GM19468 (cell line): ENCODE measurements around the gene ZSCAN10.
"Not testable (repeated sequence)": the region's sequence is repeated elsewhere in the genome, so short reads cannot be mapped to it uniquely, and the experiment has no call there.

Source experiments
- ATAC-seq: cut with Tn5 transposase; IDR thresholded peaks from one replicate; pipeline ENCODE4 v1.9.1; 2021; ENCODE audit warnings: mild to moderate bottlenecking, moderate library complexity, moderate number of reproducible peaks; ENCODE audit not compliant: unreplicated experiment; ENCODE audit errors: extremely low read depth

Gene ZSCAN10

GRCh38 chr16:3087243-3088235 lies 11.6 kb downstream of the ZSCAN10 start:
- ATAC-seq = no peak

GRCh38 chr16:3086596-3087242 lies 12.4 kb downstream of the ZSCAN10 start:
- ATAC-seq = no peak

- ATAC-seq = no peak
Measured at GRCh38 chr16:3085868-3086595, 13.1 kb downstream of the ZSCAN10 start.

GRCh38 chr16:3084969-3085670 lies 14.0 kb downstream of the ZSCAN10 start:
- no peak for ATAC-seq

GRCh38 chr16:3084491-3084890 lies 14.6 kb downstream of the ZSCAN10 start:
- ATAC-seq = no peak

GRCh38 chr16:3083408-3083807 lies 15.7 kb downstream of the ZSCAN10 start:
- ATAC-seq = not testable (repeated sequence)

GRCh38 chr16:3081957-3082356 lies 17.1 kb downstream of the ZSCAN10 start:
- not testable (repeated sequence) for ATAC-seq

- no peak for ATAC-seq
Measured at GRCh38 chr16:3080024-3080423, 19.1 kb downstream of the ZSCAN10 start.

- ATAC-seq = no peak
Measured at GRCh38 chr16:3076577-3076976, 22.5 kb downstream of the ZSCAN10 start.

GRCh38 chr16:3075946-3076345 lies 23.1 kb downstream of the ZSCAN10 start:
- not testable (repeated sequence) for ATAC-seq

- no peak for ATAC-seq
Measured at GRCh38 chr16:3075523-3075915, 23.6 kb downstream of the ZSCAN10 start.

- ATAC-seq = peak; percentile 42
Measured at GRCh38 chr16:3074860-3075522, 24.1 kb downstream of the ZSCAN10 start.

- ATAC-seq = no peak
Measured at GRCh38 chr16:3073448-3073847, 25.6 kb downstream of the ZSCAN10 start.

- ATAC-seq = not testable (repeated sequence)
Measured at GRCh38 chr16:3072576-3073263, 26.4 kb downstream of the ZSCAN10 start.

GRCh38 chr16:3072148-3072547 lies 26.9 kb downstream of the ZSCAN10 start:
- not testable (repeated sequence) for ATAC-seq

- no peak for ATAC-seq
Measured at GRCh38 chr16:3071655-3072054, 27.4 kb downstream of the ZSCAN10 start.

- no peak for ATAC-seq
Measured at GRCh38 chr16:3070608-3071111, 28.4 kb downstream of the ZSCAN10 start.

- ATAC-seq = not testable (repeated sequence)
Measured at GRCh38 chr16:3069146-3069545, 29.9 kb downstream of the ZSCAN10 start.

- ATAC-seq = no peak
Measured at GRCh38 chr16:3068487-3068886, 30.6 kb downstream of the ZSCAN10 start.
